GM21737 (cell line): Measurements from ENCODE around the gene MREG.

Experiments used
- ATAC-seq: cut with Tn5 transposase; IDR thresholded peaks from one replicate; pipeline ENCODE4 v1.9.1; 2021; ENCODE audit warnings: mild to moderate bottlenecking, moderate library complexity; ENCODE audit not compliant: unreplicated experiment

The MREG gene

DNA sequence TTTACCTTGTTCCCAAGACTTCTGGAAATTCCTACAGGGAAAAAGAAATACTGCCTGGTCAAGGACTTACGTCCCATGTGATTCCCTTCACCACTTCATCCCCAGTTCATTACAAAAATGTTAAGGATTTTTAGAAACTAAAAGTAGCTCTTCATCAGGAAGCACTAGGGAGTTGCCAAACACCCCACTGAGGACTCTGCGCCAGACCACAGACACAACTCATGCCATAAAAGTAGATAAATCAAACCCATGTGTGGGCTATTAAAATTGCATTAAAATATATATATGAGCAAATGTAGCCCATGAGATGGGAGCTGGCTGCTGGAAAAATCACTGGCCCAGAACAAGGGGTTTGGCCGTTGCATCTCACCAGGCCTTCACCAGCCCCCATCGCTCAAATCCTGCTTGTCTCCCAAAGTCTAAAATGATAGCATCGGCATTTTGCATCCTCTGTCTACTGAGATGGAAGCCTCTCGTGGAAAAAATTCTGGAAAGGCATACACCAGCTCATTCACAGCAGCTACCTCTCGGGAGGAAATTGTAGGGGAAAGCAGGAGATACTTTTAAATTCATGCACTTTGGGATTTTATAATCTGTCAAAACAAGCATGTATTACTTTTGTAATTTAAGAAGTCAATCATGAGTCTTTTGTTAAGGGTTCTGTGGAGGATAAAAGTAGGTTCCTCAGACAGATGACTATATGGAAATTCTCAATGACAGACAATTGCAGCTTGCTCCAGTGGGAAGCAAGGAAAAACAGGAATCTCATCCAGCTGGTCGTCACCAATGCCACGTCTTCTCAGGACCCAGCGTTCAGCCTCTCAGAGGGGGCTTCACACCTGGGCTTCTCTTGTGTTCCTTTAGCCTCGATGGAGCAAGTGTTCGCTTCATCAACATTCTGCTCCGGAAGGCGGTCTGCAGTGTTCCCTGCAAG, 113.9 kb downstream of the MREG start:
- ATAC-seq = no peak

DNA sequence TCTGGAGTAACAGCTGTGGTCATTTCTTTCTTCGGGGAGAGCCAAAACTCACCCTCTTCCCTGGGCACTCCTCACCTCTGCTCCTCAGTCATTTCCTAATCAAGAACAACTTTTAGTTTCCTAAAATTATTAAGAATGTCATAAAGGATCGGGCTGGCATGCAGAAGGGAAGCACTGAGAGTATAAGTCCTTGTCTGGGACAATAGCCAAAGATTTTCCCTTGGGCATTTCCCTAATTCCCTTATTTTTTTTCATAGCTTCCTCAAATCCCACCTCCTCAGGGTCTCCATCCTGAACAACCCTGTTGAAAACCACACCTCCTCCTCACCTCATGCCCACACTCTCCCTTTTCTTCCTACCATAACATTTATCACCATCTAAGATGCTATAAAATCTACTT, 115.0 kb downstream of the MREG start:
- no peak for ATAC-seq

DNA sequence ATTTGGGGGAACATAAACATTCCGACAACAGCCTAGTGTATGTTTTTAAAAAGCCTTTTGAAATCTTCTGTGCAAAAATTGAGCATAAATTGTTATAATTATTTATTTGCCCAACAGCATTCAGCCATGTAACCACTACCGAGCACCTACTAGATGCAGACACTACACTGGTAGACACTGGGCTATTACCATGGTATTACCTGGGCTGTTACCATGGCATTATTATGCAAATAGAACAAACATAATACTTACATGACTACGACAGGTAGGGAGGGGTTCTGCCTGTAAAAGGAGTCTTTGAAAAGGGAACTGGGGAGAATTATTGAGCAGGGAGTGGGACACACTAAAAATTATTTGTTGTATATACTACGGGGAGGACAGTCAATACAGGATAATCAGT, 116.4 kb downstream of the MREG start:
- no peak for ATAC-seq

DNA sequence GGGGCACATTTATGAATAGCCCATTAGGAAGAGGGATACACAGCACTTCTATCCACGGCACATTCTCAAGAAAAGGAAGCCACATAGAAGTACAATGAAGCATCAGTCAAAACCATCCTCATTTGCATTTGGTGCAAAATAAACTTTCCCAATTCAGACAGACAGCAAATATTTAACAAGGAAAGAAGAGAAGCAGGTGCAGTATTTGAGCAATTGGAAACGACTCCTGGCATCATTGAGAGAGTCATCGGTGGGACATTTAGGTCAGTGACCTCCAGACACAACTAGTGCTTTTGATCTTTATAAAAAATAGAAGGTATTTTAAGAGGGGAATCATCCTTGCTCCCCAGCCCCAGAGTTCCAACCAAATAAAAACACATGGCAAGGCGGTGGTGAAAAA, 118.0 kb downstream of the MREG start:
- no peak for ATAC-seq
